GM21423 (cell line): ENCODE results near the gene GPR137.
"Not testable (repeated sequence)": the region's sequence is repeated elsewhere in the genome, so short reads cannot be mapped to it uniquely, and the experiment has no call there.

Source experiments
- ATAC-seq: cut with Tn5 transposase; IDR thresholded peaks from one replicate; pipeline ENCODE4 v1.9.1; 2021; ENCODE audit warnings: mild to moderate bottlenecking, moderate library complexity; ENCODE audit not compliant: unreplicated experiment

GPR137 gene

DNA sequence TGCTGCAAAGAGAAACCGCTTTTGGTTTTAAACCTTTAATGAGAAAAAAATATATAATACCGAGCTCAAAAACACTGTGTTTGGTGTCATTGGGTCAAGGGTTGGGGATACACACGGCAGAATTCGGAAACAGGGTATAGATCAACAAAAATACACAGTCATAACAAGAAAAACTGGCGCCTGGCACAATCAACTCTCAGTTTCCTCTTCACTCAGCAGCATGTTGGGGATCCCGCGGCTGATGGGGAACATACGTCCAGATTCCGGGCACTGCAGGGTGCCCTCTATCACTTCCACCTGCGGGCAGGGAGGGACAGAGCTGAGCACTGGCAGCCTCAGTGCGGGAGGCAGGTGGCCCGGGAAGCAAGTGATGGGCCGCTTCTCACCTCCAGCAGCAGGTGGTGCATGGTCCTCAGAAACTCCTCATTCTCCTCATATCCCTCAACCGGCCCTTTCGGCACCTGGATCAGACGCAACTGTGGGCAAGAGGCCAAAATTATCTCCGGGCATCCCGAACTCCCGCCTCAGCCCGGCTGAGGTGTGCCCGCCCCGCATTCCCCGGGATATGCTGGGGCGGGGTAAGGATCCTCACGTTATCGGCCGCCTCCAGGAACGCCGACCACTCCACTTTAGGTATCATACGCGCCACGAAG is 31.1 kb downstream of the GPR137 start:
- no peak for ATAC-seq

DNA sequence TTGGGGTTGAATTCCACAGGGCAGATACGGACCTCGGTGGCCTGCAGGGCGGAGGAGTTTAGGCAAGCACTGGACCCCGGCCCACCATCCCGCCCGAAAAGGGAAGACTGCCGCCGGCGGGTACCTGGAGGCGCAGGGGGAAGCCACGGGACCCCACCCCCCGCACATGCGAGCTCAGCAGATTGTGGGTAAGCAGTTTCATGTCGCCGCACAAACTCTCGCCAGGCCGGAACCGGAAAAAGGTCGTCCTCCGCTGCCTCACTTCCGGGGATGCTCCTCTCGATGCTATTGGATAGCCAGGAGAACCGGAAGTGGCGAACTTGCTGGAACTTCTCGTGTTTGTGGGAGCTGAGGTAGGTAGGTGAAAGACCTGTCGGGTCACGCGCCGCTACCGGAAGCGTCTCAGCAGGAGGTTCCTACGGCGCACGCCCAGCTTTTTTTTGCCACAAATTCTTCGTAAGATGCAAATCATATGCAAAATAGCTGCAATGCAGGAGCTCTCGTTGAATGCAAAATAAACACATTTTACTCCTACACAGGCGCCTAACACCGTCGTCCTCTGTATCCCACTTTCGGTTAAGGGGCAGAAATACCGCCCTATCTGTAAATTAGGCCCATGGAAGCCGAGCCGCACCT is 31.8 kb downstream of the GPR137 start, which contains the start of gene TRMT112:
TSS of gene TRMT112 (minus strand) at position 235 of the 636 bp plus-strand sequence. CDS start at position 202, 33 bp downstream.
- peak; percentile 64 for ATAC-seq

DNA sequence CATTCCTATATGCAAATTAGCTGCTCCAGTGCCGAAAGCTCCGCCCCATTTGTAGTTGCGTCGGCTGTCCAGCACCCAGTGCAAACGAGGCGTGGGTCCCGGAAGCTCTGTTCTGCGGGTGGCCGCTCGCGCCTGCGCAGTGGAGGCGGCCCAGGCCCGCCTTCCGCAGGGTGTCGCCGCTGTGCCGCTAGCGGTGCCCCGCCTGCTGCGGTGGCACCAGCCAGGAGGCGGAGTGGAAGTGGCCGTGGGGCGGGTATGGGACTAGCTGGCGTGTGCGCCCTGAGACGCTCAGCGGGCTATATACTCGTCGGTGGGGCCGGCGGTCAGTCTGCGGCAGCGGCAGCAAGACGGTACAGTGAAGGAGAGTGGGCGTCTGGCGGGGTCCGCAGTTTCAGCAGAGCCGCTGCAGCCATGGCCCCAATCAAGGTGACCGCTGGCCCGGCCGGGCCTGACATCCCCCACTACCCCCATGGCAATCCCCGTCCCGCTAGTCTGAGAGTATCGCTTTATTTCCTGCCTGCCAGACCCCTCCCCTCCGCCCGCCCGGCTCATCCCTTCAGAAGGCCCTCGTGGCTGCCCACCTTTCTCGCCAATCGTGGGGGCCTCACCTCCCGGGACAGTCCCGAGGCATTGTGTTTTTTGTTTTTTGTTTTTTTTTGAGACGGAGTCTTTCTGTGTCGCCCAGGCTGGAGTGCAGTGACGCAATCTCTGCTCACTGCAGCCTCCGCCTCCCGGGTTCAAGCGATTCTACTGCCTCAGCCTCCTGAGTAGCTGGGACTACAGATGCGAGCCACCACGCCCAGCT is 32.5 kb downstream of the GPR137 start, which contains the start of gene PRDX5:
TSS of gene PRDX5 (plus strand) at position 161 of the 805 bp plus-strand sequence. CDS start at position 256, 95 bp downstream.
- ATAC-seq: peak; percentile 68

DNA sequence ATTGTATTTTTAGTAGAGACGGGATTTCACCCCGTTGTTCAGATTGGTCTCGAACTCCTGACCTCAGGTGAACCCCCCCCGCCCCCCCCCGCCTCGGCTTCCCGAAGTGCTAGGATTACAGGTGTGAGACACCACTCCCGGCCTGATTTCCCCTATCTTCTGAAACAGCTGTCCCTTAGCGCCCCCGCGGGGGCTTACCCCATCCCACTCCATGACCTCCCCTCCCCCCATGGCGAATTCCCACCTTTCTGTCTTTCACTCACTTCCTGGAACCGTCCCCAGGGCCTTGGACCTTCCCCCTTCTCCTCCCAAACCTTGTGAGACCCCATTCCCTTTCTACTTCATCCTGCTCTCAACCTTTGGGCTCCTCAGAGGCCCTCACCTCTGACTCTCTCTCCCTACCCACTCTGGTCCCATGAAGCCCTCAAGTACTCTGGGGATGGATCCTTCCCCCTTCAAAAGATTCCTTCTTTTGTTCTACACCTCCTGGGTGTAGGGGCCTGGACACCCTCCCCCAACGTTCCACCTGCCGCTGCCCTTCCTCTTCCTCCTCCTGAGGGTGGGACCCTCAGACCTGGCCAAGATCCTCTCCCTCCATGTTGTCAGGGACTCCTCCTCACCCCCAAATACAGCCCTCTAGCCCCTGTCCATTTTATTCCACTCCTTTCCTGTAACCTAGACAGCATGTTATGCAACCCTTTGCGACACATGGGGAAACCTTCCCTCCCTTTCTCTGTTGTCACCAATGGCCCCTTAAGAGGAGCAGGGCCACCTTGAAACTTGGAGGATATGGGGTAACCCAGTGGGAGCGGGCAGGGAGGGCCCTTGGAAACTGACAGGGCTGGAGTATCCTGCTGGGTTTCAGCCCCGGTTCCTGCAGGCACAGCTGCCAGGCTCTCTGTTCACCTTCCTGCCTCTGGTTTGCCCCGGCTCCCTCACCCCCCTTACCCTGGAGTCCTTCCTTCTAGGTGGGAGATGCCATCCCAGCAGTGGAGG is 33.4 kb downstream of the GPR137 start:
- ATAC-seq: no peak

DNA sequence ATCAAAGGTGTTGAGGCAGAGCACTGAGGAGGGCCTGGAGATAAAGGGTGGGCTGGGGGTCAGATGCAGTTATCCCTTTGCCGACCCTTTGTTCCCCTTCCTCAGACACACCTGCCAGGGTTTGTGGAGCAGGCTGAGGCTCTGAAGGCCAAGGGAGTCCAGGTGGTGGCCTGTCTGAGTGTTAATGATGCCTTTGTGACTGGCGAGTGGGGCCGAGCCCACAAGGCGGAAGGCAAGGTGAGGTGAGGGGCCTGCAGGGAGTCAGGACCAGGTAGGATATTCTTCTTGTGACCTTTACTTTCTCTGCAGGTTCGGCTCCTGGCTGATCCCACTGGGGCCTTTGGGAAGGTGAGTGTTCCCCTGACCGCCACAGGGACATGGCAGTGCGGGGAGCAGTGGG is 34.9 kb downstream of the GPR137 start:
- ATAC-seq: no peak

DNA sequence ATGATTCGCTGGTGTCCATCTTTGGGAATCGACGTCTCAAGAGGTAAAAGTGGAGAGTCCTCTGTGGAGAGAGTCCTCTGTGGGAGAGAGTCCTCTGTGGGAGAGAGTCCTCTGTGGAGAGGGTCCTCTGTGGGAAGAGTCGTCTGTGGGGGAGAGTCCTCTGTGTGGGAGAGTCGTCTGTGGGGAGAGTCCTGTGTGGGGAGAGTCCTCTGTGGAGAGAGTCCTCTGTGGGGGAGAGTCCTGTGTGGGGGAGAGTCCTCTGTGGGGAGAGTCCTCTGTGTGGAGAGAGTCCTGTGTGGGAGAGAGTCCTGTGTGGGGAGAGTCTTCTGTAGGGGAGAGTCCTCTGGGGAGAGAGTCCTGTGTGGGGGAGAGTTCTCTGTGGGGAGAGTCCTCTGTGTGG is 35.4 kb downstream of the GPR137 start:
- ATAC-seq: no peak

DNA sequence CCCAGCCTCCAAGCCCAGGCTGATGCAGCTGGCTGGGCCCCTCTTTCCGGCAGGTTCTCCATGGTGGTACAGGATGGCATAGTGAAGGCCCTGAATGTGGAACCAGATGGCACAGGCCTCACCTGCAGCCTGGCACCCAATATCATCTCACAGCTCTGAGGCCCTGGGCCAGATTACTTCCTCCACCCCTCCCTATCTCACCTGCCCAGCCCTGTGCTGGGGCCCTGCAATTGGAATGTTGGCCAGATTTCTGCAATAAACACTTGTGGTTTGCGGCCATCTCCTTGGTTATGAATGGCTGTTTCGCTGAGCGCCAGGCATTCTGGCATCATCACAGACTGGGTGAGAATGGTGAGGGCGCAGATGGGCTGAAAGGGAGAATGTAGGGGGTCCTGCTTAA is 35.9 kb downstream of the GPR137 start:
- no peak for ATAC-seq

DNA sequence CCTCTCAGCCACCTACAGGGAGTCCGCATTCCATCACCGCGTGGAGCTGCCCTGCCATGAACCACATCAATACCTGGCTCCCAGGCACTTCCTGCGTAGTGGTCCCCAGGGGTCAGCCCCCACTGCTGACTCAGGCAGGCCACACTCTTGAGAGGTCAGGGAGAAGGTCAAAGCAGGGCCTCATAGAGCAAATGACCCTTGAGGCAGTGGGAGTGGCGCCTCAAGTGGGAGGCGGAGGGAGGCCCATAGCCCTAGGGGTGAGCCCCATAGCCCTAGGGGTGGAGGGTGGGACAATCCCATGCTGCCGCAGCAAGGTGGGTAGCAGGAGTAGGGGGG is 37.2 kb downstream of the GPR137 start:
- ATAC-seq: no peak

DNA sequence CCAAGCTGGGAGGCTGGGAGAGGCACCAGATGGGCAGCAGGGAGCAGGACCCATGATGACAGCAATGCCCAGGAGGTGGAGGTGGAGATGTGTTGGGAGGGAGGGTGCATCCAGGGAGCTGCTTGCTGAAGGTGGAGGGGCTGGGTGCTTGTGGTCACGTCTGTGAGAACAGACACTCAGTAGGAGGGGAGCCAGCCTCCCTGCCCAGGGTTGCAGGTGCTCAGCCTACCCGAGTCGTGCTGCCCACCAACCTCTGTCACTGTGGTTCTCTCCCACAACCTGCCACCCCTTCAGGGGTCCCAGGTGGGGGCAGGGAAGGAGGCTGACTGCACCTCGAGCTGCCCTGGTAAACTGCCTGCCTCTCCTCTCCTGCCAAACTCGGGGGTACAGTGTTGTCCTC is 37.7 kb downstream of the GPR137 start:
- ATAC-seq: no peak

DNA sequence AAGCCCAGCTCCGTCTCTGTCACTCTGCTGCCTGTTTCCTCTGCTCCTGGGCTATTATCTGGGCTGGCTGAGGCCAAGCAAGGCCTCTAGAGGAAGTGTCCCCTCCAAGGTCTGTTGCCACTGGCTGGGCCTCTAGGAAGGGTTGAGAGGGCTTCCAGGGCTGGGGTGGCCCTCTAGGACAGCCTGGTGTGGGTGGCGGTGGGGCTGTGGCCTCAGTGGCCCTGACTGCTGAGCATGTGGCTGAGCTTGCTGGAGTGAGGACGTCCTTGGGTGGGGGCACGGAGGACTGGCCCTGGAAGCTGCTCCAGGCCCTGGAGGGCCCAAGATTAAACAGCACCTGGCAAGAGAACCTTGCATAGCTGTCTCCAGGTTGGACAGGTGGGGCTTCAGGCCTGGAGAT is 38.3 kb downstream of the GPR137 start:
- not testable (repeated sequence) for ATAC-seq

DNA sequence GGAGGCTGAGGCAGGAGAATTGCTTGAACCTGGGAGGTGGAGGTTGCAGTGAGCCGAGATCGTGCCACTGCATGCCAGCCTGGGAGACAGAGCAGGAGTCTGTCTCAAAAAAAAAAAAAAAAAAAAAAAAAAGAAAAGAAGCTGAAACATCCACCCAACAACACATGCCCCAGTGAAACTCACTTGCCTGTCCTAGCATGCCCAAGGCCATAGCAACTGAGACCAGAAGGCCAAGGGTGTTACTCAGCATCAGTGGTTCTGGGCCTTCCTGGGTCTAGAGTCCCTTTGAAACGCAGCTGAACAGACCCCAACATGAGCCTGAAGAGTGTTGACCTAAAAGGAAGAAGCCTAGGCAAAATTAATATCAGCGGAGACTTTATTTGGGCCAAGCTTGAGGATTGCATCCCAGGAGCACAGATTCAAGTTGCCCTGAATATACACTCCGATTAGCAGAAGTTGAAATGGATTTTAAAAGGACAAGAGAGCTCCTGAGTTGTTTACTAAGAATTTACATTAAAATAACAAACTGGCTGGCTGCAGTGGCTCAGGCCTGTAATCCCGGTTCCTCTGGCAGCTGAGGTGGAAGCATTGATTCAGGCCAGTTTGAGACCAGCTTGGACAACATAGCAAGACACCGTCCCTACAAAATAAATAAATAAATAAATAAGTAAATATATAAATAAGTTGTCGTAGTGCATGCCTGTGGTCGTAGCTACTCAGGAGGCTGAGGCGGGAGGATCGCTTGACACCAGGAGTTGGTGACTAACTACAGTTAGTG is 39.2 kb downstream of the GPR137 start:
- ATAC-seq: no peak

DNA sequence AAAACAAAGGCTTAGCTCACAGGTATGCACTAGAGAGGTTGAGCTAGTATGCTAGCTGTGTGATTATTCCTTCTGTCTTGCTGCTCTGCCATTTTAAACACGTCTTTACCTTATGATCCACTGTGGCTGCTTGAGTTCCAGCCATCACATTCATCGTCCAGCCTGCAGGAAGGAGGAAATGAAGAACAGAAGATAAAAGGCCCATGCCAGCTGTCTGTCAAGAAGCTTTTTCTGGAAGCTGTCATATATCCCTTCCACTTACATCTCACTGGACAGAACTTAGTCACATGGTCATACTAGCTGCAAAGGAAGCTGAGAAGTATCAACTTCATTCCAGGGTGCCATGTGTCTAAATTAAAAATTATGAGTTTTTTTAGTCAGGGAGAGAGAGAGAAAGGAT is 41.7 kb downstream of the GPR137 start:
- no peak for ATAC-seq

DNA sequence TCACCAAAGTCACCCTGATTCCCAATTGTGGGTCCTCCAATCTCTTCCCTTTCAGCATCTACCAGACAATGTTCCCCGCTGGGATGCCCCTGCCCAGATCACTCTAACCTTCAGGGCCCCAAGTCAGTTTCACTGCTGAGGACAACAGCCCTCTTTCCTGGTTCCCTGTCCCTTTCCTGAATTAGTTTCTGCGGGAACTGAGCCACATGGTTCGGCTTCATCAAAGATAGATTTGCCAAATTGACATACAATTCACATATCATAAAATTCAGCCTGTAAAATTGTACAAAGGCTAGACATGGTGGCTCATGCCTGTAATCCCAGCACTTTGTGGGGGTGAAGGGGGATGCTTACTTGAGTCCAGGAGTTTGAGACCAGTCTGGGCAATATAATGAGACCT is 42.3 kb downstream of the GPR137 start:
- no peak for ATAC-seq

DNA sequence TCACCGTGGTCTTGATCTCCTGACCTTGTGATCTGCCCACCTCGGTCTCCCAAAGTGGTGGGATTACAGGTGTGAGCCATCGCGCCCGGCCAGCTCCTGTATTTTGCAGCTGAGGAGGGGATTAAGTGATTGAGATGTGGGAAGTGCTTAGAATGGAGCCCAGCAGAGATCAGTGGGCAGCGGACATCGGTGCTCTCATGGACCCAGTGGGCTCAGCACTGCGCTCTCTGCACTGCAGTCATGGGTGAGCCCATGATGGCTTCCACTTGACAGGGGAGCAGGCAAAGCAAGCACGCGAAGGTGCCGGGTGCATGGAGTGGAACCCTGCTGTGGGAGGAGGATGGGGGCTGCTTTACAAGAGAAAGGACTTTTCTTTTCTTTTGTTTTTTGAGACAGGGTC is 45.2 kb downstream of the GPR137 start:
- no peak for ATAC-seq

DNA sequence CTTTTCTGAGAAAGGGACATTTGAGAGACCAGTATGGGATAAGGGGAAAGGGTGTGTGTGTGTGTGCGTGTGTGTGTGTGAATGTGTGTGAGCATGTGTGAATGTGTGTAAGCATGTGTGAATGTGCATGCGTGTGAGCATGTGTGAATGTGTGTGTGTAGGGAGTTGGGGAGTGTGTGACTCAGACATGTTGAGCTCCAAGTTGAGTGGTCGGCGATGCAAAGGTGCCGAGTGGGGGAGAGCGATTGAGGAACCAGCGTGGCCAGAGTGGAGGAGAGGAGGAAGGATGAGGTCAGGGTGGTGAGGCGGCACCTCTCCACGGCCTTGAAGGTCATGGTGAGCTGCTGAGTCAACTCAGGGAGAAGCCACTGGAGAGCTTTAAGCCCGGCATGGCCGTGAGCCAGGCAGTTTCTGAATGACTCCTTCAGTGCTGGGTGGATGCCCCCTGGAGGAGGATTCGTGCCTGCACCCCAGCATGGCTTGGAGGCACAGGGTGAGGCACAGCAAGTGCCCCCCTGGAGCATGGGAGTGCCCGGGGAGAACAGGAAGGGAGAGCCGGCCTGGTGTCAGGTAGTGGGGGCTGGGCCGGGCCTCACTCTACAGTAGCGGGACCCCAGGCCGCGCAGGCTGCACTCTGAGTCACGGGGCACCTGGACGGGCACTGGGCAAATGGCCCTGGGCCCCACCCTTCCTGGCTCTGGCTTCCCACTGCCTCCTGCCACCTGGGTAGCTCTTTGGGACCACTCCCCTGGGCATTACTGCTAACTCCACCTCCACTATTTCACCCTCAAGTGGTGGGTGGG is 46.1 kb downstream of the GPR137 start:
- ATAC-seq: peak; percentile 41

DNA sequence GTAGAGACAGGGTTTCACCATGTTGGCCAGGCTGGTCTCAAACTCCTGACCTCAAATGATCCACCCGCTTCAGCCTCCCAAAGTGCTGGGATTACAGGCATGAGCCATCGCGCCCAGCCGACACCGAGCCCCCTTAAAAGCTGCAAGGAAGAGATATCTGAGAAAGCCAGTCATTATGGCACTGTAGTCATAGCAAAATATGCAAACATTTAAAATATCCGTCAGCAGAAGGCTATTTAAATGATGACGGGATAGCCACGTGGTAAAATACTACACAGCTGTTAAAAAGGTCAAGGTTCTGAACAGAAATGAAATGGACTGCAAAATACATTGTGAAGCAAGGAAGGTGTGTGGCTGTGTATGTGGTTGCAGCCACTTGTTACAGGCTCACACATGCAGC is 47.9 kb downstream of the GPR137 start:
- ATAC-seq: no peak

DNA sequence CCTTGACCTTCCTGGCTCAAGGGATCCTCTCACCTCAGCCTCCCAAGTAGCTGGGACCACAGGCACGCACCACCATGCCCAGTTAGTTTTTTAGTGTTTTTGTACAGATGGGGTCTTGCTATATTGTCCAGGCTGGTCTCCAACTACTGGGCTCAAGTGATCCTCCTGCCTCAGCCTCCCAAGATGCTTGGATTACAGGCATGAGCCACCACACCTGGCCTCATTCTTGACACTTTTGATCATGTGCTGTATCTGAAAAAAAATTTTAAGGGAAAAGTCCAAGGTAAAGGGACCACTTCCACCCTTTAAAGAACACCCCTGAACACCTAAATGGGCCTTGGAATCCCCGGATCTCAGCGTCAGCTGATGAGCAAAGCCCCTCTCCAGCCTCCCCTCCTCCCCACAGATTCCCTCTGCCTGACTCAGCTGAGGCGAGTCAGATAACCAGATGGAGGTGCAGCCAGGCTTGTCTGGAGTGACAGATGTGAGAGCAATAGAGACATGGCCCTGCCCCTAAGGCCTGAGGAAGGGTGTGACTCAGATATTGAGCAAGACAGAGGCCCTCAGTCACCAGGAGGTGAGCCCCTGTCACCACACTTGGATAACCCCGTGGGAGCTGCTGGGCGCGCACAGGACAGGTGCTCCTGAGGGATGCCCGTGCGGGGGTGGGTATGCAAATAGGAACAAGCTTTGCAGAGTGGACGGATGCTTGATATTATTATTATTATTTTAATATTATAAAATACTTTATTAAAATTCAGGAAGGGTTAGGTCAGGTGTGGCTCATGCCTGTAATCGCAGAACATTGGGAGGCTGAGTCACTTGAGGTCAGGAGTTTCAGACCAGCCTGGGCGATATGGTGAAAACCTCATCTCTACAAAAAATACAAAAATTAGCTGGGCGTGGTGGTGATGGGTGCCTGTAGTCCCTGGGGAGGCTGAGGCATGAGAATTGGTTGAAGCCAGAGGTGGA is 49.4 kb downstream of the GPR137 start:
- peak; percentile 76 for ATAC-seq
